Activated gamma-delta T cell treated with anti-CD3 and anti-CD28 coated beads, Interleukin-2, amount 50 U/mL, for 16 hours (primary cell): ENCODE data around the gene RAB6A.
"Not testable (repeated sequence)": the region's sequence is repeated elsewhere in the genome, so short reads cannot be mapped to it uniquely, and the experiment has no call there.

Experiments
- DNase-seq: peaks from one replicate; pipeline ENCODE4 v3.0.0-alpha.2; 2020; ENCODE audit warnings: low read depth

RAB6A gene

GRCh38 chr11:73717136-73717535, 43.7 kb downstream of the RAB6A start:
- no peak for DNase-seq

GRCh38 chr11:73716153-73717056, 44.5 kb downstream of the RAB6A start:
- DNase-seq: no peak

GRCh38 chr11:73715541-73715940, 45.3 kb downstream of the RAB6A start:
- no peak for DNase-seq

GRCh38 chr11:73710964-73711363, 49.9 kb downstream of the RAB6A start:
- no peak for DNase-seq

GRCh38 chr11:73705053-73705452, 55.8 kb downstream of the RAB6A start:
- DNase-seq: no peak

GRCh38 chr11:73693899-73694525, 66.9 kb downstream of the RAB6A start:
- no peak for DNase-seq

GRCh38 chr11:73680687-73681086, 80.2 kb downstream of the RAB6A start:
- DNase-seq: no peak

GRCh38 chr11:73676552-73676951, 84.3 kb downstream of the RAB6A start:
- not testable (repeated sequence) for DNase-seq

GRCh38 chr11:73671701-73672100, 89.2 kb downstream of the RAB6A start:
- DNase-seq: no peak

- no peak for DNase-seq
These were observed 90.1 kb downstream of the RAB6A start for GRCh38 chr11:73670808-73671207.

GRCh38 chr11:73667891-73668290, 93.0 kb downstream of the RAB6A start:
- no peak for DNase-seq

- DNase-seq: no peak
These were observed 96.0 kb downstream of the RAB6A start for GRCh38 chr11:73664877-73665276.

- no peak for DNase-seq
These were observed 97.0 kb downstream of the RAB6A start for GRCh38 chr11:73663604-73664495.

- no peak for DNase-seq
These were observed 98.3 kb downstream of the RAB6A start for GRCh38 chr11:73662445-73663157.

GRCh38 chr11:73661035-73661628, 99.7 kb downstream of the RAB6A start:
- DNase-seq: peak; percentile 75

GRCh38 chr11:73660497-73661034, 100.3 kb downstream of the RAB6A start:
- no peak for DNase-seq

- no peak for DNase-seq
These were observed 100.9 kb downstream of the RAB6A start for GRCh38 chr11:73659961-73660360.

- DNase-seq: no peak
These were observed 103.9 kb downstream of the RAB6A start for GRCh38 chr11:73656985-73657384.

- no peak for DNase-seq
These were observed 105.2 kb downstream of the RAB6A start for GRCh38 chr11:73655686-73656085.

GRCh38 chr11:73654482-73655021, 106.3 kb downstream of the RAB6A start:
- DNase-seq: no peak

- DNase-seq: no peak
These were observed 106.9 kb downstream of the RAB6A start for GRCh38 chr11:73653996-73654395.
